IPS DF 6.9 (cell line): ENCODE data around the gene HPN.
"Not testable (repeated sequence)": the region's sequence is repeated elsewhere in the genome, so short reads cannot be mapped to it uniquely, and the experiment has no call there.

ENCODE experiments used
- DNase-seq: peaks from one replicate; pipeline ENCODE4 v3.0.0-alpha.2; 2013; ENCODE audit warnings: low read depth, low spot score
- H3K27ac ChIP-seq: one replicate; pipeline ENCODE4 v1.5.1; 2013; ENCODE audit warnings: low read length, control low read depth
- H3K27me3 ChIP-seq: 2 replicates; pipeline ENCODE4 v1.6.1; 2013; ENCODE audit warnings: mild to moderate bottlenecking, low read length; ENCODE audit not compliant: control insufficient read depth, insufficient read depth
- H3K36me3 ChIP-seq: 2 replicates; pipeline ENCODE4 v1.6.1; 2013; ENCODE audit warnings: low read length; ENCODE audit not compliant: control insufficient read depth, insufficient read depth
- H3K4me1 ChIP-seq: 2 replicates; pipeline ENCODE4 v1.6.1; 2013; ENCODE audit warnings: low read length; ENCODE audit not compliant: control insufficient read depth, insufficient read depth
- H3K4me3 ChIP-seq: 2 replicates; pipeline ENCODE4 v1.5.1; 2013; ENCODE audit warnings: mild to moderate bottlenecking, low read length
- H3K9me3 ChIP-seq: 2 replicates; pipeline ENCODE4 v1.6.1; 2013; ENCODE audit warnings: low read length, inconsistent platforms; ENCODE audit not compliant: control insufficient read depth, insufficient read depth
- WGBS: extraction: QIAGEN DNeasy Blood & Tissue Kit; methylation state at CpG from one replicate; pipeline ENCODE4 v1.1.7; 2013; ENCODE audit warnings: mixed read lengths, missing lambda C conversion rate; ENCODE audit not compliant: insufficient read length, insufficient coverage; 5-methylcytosine and 5-hydroxymethylcytosine counted together

Gene HPN

DNA sequence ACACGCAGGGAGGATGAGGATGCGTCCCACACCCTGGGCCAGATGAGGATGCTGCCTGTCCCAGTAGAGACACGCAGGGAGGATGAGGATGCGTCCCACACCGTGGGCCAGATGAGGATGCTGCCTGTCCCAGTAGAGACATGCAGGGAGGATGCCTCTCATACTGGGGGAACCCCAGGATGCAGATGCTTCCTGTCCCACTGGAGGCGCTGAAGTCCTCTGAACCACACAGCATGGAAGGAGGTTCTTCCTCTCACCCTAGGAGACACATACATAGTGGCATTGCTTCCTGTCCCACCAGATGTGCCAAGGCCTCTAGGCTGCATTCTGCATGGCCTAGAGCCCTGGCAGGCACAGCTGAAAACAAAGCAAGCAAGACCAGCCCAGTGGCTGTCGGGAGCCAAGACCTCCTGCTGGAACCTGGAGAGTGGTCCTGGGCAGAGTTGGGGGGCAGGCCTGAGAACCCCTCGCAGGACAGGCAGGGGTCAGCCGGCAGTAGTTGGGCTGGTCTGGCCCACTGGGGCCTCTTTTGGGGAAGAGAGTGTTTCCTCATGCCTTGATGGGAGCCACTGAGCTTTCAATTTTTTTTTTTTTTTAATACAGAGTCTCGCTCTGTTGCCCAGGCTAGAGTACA is 4.3 kb downstream of the HPN start:
- Histone ChIP-seq H3K36me3 (no peaks in the 10 kb centered on the region), H3K27ac (no peak overlapping the region), H3K4me1 (peaks cover 2% of the 10 kb centered on the region), H3K27me3 (no peaks in the 10 kb centered on the region), H3K9me3 (no peaks in the 10 kb centered on the region), H3K4me3 (no peak overlapping the region)
- WGBS: no CpG with 5 or more reads among the region's 10 CpGs
- DNase-seq: no peak

DNA sequence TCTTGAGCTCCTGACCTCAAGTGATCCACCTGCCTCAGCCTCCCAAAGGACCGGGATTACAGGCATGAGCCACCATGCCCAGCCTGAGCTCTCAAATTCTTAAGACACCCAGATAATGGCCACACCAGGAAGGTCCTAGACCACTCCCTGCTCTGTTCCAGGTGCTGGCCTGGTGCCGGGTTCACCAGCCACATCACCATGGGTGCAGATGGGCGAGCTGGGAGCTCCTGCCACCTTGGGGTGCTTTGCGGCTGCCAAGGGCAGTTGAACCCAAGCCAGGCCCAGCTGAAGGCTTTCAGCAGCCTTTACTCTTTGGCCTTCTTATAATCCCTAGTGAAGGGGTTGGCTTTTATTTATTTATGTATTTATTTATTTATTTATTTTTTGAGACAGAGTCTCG is 4.9 kb downstream of the HPN start:
- Histone ChIP-seq H3K27me3 (no peaks in the 10 kb centered on the region), H3K36me3 (no peaks in the 10 kb centered on the region), H3K4me1 (peaks cover 1% of the 10 kb centered on the region; the same call in 1 of the 2 replicates), H3K9me3 (no peaks in the 10 kb centered on the region), H3K4me3 (no peak overlapping the region), H3K27ac (no peak overlapping the region)
- no CpG with 5 or more reads among the region's 5 CpGs for WGBS
- DNase-seq: no peak

DNA sequence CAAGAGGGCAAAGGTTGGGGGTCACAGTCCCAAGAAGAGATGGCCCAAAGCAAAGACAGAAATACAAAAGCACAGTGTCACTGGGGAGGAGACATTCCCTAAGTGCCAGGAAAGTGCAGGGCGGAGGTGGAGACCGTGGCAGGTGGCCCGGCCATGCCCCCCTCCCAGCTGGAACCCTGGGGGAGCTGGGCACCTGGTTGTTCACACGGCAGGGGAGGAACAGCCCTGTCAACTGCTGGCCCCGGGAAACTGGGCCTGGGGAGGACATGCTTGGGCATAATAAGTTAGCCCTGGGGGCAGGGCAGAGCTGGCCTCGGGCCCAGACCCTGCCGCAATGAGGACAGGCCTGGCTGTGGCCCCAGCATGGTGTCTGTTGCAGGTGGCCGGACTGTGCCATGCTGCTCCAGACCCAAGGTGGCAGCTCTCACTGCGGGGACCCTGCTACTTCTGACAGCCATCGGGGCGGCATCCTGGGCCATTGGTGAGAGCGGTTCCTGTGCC is 7.4 kb downstream of the HPN start:
- H3K36me3 ChIP-seq: no peaks in the 10 kb centered on the region
- WGBS: no CpG with 5 or more reads among the region's 12 CpGs
- H3K4me1 ChIP-seq: peaks cover 1% of the 10 kb centered on the region; the same call in 1 of the 2 replicates

DNA sequence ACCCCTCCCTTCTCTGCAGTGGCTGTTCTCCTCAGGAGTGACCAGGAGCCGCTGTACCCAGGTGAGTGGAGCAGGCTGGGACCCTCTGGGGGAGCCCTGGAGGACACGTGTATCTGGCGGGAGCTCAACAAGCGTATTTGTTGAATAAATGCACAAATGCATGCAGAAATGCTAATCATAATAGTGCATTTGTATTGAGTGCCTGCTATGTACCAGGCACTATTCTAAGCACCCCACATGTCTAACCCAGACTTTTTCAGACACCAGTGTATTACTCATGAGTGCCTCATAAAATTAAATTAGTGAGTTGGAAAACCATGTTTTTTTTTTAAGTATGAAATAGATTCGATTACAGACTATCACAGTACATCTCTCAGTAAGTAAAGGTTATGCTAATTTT is 7.9 kb downstream of the HPN start:
- Histone ChIP-seq H3K4me1 (peaks cover 1% of the 10 kb centered on the region; the same call in 1 of the 2 replicates), H3K27me3 (no peaks in the 10 kb centered on the region), H3K27ac (no peak overlapping the region), H3K36me3 (no peaks in the 10 kb centered on the region), H3K4me3 (no peak overlapping the region), H3K9me3 (no peaks in the 10 kb centered on the region)
- WGBS: no CpG with 5 or more reads among the region's 5 CpGs
- no peak for DNase-seq

More for the DNA sequence above, 7.4 kb downstream of the HPN start:
- no peak overlapping the region for H3K27ac ChIP-seq
- no peaks in the 10 kb centered on the region for H3K27me3 ChIP-seq
- no peak overlapping the region for H3K4me3 ChIP-seq
- H3K9me3 ChIP-seq: no peaks in the 10 kb centered on the region
- DNase-seq: no peak

DNA sequence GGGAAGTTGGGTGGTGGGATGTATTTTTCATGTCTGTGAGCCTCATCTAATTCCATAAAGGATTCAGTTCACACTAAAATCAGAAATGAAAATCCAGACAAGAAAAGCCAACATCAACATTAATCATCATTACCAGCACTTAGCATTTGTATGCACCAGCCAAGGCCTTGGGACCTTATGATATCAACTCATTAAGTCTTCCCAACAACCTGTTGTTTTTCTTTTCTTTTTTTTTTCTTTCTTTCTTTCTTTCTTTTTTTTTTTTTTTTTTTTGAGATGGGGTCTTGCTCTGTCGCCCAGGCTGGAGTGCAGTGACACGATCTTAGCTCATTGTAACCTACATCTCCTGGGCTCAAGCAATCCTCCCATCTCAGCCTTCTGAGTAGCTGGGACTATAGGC is 9.1 kb downstream of the HPN start:
- not testable (repeated sequence) for H3K9me3 ChIP-seq, H3K4me3 ChIP-seq, H3K4me1 ChIP-seq, H3K27ac ChIP-seq, H3K27me3 ChIP-seq, H3K36me3 ChIP-seq, DNase-seq
- WGBS: no CpG with 5 or more reads among the region's 2 CpGs

DNA sequence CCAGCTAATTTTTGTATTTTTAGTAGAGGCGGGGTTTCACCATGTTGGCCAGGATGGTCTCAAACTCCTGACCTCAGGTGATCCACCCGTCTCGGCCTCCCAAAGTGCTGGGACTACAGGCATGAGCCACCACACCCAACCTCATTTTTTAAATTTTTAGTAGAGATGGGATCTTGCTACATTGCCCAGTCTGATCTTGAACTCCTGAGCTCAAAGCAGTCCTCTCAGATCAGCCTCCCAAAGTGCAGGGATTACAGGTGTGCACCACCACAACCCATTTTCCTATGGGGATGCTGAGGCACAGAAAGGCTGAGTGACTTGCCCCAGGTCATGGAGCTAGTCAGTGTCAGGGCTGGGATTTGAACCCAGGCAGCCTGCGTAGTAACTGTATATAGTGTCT is 9.7 kb downstream of the HPN start:
- WGBS: no CpG with 5 or more reads among the region's 4 CpGs
- not testable (repeated sequence) for H3K27me3 ChIP-seq, DNase-seq, H3K36me3 ChIP-seq, H3K9me3 ChIP-seq, H3K4me1 ChIP-seq, H3K27ac ChIP-seq, H3K4me3 ChIP-seq

DNA sequence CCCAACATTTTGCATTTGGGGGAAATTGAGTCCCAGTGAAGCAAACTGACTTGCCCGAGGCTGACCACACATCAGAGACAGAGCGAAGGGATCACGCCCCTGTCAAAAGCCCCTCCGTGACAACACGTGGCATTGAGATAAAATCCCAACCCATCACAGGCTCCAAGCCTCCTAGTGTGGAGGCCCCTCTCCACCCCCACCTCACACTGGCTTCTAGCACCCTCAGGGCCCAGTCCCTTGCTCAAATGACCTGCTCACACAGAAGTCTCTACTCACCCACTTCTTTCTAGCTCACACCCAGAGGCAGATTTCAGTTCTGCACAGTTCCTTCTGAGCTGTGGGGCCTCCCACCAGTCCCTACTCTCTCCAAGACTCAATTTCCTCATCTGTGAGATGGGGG is 10.3 kb downstream of the HPN start:
- WGBS: no CpG with 5 or more reads among the region's 5 CpGs
- Histone ChIP-seq H3K4me3 (no peak overlapping the region), H3K27ac (no peak overlapping the region), H3K36me3 (no peaks in the 10 kb centered on the region), H3K9me3 (no peaks in the 10 kb centered on the region), H3K27me3 (no peaks in the 10 kb centered on the region), H3K4me1 (no peaks in the 10 kb centered on the region; the same call in 1 of the 2 replicates)
- no peak for DNase-seq

DNA sequence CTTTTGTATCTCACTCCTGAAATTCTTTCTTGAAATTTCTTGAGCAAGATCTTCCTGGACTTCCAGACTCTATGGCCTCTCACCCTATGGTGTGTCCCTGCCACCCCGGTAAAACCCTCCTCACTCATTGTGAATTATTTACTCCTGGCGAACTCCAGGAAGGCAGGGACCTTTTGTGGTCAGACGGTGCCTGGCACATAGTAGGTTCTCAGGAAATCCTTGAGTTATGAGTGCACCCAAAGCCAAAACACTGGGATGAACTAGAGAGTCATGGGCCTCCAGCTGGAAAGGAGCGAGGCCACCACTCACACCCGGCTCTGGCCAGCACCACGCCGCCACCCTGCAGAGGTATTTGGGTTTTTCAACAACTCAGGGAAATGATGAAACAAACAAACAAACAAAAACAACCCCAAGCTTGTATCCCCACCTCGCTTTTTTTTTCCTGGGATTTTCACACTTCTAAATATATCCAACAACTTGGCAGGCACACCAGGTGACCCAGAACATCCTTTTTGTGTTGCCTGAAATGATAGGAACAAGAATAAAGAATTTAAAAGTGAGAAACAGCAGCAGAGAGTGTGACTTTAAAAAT is 11.2 kb downstream of the HPN start:
- H3K36me3 ChIP-seq: no peaks in the 10 kb centered on the region
- no CpG with 5 or more reads among the region's 8 CpGs for WGBS

DNA sequence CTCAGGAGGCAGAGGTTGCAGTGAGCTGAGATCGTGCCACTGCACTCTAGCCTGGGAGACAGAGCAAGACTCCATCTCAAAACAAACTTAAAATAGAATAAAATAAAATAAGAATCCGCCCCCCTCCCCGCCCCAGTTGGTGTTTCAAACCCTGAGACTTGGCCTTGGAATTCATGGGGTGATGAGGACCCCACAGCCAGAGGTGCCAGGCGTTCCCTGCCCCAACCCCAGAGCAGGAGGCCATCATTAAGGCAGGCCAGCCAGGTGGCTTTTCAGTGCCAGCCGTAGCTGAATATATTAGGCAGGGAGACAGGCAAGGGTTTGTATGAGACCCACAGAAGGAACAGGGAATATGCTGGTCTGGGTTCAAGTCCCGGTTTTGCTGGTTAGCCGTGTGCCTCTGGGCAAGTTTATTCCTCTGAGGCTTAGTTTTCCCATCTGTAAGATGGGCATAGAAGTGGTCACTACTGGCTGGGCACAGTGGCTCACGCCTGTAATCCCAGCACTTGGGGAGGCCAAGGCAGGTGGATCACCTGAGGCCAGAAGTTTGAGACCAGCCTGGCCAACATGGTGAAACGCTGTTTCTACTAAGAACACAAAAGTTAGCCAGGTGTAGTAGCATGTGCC is 12.3 kb downstream of the HPN start:
- Histone ChIP-seq H3K4me3 (no peak overlapping the region), H3K9me3 (no peaks in the 10 kb centered on the region), H3K27me3 (no peaks in the 10 kb centered on the region), H3K4me1 (no peaks in the 10 kb centered on the region; the same call in 1 of the 2 replicates), H3K27ac (no peak overlapping the region), H3K36me3 (no peaks in the 10 kb centered on the region)
- WGBS: no CpG with 5 or more reads among the region's 9 CpGs
- DNase-seq: no peak

More for the DNA sequence above, 11.2 kb downstream of the HPN start:
- Histone ChIP-seq H3K4me3 (no peak overlapping the region), H3K27ac (no peak overlapping the region), H3K27me3 (no peaks in the 10 kb centered on the region), H3K9me3 (no peaks in the 10 kb centered on the region), H3K4me1 (no peaks in the 10 kb centered on the region; the same call in 1 of the 2 replicates)
- DNase-seq: no peak

DNA sequence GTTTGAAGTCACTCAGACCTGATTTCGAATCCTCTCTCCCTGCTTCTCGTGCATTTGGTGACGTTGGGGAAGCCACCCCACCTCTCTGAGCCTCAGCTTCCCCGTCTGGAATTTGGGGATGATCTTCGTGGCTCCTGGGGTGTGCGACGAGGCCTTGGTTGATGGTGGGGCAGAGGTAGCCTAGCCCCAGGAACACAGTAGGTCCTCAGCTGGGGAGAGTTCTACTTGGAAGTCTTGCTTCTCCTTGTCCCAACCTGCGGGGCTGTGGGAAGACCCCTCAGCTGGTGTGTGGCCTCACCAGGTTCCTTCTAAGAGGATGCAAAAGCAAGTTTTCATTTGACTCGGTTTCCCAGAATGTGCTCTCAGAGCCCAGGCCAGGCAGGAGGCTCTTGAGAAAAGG is 13.1 kb downstream of the HPN start:
- no CpG with 5 or more reads among the region's 9 CpGs for WGBS
- no peak overlapping the region for H3K4me3 ChIP-seq
- no peaks in the 10 kb centered on the region for H3K4me1 ChIP-seq
- H3K36me3 ChIP-seq: no peaks in the 10 kb centered on the region; the same call in 1 of the 2 replicates
- DNase-seq: no peak
- no peak overlapping the region for H3K27ac ChIP-seq
- H3K27me3 ChIP-seq: no peaks in the 10 kb centered on the region
- no peaks in the 10 kb centered on the region for H3K9me3 ChIP-seq
